NCI-H345 treated with DMSO at 0.1 percent for 48 hours (cell line): ENCODE results near the gene SMAD9.

Experiments used
- DNase-seq: peaks from one replicate; lab custom pipeline; 2025; ENCODE audit not compliant: unreplicated experiment; lab: John Stamatoyannopoulos, UW

SMAD9 gene

DNA sequence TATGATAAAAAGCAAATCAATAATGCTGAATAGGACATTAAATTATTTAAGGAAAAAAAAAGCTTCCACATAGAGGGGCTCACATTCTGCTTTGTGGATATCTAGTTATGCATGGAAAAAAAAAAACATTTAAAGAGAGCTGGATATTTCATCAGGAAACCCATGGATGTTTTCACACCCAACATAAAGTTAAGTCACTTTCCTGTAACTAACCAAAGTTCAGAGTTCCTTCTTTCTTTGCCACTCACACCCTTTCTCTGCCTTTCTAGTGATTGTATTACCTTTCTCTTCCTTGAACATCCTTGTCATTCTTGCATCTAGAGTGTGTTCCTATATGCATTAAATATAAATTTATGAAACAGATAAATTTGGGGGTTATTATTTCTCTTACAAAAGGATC lies 53.8 kb downstream of the SMAD9 start:
- DNase-seq = no peak

DNA sequence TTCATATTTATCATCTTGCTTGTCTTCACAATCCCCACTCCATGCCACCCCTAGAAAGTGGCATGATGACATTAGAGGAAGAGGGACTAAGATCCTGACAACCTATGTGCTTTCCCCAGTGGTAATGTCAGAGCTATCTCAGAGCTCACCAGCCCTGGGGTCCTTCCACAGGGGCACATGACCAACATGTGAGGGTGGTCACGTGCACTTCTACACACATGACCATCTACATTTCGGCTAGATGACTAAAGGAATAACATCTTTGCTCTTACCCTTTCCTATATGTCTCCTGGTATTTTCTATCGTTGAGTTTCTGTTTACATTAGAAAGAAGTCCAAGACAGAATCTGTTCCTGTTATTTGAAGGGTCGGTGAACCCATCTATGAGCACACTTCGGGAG lies 54.8 kb downstream of the SMAD9 start:
- DNase-seq = no peak

DNA sequence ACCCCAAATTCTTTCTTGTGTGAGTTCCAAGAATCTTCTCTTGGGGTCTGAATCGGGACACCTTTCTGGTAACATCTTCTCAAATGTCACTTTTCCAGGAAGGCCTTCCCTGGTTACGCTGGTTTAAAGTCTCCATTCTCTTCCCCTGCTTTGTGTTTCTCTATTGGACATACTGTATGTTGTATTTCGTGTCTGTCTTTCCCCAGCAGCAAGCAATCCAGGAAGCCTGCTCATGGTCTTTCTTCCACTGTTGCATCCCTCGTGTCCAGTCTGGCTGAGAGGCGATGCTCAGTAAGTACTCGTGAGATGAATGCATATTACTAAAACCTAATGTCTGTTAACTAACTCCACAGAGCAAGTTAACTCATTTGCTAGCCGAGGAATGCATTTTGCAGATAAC lies 57.3 kb downstream of the SMAD9 start:
- no peak for DNase-seq

DNA sequence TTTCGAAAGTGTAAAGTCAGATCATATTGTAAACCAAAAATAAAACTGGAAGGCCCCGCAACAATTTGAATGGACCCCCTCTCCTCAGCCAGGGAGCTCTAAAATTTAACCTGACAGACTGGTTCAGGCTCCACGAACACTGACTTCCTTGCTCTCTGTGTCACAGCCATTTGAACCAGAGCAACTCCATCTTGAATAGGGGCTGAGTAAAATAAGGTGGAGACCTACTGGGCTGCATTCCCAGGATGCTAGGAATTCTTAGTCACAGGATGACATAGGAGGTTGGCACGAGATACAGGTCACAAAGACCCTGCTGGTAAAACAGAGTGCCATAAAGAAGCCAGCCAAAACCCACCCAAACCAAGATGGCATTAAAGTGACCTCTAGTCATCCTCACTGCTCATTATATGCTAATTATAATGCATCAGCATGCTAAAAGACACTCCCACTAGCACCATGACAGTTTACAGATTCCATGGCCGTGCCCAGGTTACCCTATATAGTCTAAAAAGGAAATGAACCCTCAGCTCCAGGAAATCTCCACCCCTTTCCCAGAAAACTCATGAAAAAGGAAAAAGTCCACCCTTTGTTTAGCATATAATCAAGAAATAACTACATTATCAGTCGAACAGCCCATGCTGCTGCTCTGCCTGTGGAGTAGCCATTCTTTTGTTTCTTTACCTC lies 57.9 kb downstream of the SMAD9 start:
- DNase-seq = no peak

DNA sequence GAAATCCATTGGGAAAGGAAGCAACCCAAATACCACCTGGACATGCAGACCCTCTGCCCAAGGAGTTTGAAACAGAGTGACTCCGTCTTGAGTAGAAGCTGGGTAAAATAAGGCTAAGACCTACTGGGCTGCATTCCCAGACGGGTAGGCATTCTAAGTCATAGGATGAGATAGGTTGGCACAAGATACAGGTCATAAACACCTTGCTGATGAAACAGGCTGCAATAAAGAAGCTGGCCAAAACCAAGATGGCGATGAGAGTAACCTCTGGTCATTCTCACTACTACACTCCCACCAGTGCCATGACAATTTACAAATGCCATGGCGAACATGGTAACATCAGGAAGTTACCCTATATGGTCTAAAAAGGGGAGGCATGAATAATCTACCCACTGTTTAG lies 60.8 kb downstream of the SMAD9 start:
- DNase-seq = no peak

DNA sequence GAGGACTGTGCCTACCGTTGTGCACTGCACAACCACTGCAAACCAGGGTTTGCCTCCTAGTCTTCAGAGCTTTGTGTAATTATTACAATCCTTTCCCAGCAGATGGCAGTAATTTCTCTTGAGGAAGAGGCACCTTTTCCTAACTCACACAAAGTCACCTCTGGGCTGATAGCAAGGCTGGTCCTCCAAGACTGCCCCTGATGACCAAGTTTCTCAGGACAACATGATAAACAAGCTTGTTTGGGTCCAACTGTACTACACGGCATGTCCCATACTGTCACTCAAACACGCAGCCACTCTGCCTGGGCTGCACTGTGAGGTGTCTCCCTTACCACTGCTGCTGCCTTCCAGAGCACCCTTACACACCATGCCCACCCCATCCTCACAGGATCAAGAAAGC lies 61.7 kb downstream of the SMAD9 start:
- peak; percentile 21 for DNase-seq

DNA sequence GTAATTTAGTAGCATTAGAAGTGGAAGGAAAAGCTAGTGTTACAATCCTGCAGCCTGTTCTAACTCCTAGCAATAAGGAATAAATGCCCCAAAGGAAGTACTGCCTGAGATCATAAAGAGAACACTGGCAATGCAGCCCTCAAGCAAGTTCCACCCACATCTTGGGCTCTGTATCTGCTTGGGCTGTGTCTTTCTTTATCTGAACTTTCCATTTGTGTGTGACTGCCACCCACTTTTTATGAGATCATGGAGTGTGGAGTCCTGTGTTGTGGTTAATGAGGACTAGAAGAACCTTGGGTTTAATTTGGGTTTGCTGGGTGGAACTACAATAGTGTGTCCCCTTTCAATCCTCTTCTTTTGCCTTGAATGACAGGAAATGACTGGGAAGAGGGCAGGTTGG lies 62.8 kb downstream of the SMAD9 start:
- no peak for DNase-seq

DNA sequence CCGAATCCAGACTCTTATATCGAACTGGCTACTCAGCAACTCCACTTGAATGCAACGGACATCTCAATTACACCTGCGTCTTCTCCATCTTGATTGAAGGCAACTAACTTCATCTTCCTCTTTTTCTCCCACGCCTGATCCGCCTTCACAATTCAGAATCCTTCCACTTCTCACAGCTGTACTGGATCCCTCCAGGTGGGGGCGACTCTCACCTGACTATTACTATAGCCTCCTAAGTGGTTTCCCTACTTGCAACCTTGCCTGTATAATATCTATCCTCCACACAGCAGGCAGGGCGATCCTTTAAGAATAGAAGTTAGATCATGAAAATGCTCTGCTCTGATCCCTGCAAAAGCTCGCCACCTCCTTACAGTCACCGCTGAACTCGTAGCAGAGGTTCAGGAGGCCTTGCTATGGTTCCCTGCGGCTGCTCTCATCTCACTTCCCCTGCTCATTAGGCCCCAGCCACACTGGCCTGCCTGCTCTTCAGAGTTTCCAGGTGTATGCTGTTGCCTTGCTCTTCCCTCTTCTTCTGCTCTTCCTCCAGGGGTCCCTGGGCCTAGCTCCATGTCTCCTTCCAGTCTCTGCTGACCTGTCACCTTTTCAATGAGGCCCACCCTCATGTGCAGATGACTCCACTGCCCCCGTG lies 69.1 kb downstream of the SMAD9 start:
- DNase-seq = no peak

DNA sequence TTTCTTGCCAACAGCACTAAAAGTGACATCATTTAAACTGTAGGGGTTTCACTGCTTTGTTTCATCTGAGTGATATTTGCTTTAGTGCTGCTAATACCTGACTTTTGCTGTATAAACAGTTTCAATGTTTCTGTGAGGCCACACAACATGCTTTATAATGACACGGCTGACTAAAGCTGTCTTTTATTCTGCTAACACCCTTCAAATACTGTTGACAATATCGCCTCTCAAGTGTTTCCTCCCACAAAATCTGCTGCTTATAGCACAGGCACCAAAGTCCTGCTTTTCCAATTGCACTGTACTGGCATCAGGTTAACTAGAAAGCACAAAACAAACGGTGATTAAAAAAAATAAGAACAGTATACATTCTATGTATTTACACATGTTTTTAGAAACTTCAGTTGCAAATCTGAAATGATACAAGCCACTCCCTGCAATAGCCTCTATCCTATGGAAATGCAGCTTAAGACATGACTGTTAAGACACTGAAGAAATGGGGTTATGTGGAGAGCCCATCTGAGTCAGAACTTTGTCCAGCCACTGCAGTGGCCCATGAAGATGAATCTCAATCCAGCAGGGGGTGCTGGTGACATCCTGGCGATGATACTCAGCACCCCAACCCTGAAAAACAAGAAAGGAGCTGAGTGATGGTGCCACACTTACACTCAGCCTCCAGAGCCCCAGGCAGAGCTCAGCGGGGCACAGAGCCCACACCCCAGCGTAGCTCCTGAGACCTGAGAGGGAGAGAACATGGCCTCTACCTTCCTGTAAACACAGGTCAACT lies 71.6 kb downstream of the SMAD9 start:
- peak; percentile 9 for DNase-seq

DNA sequence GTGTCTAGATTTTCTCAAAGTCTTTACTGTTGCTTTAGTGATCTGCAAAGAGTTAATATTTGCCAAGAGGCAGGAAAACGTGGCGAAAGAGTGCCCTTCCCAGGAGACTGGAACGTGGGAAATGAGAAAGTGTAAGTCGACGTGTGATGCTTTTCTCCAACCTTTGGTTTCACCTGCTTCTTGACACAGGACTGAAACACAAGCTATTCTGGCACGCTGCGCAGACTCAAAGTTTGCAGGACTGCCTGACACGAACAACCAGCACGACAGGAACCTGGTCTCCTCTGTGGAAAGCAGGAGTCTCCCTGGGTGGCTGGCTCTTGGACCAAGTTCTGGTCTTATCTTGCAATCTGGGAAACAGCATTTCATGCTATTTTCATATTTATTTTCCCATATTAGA lies 72.4 kb downstream of the SMAD9 start:
- DNase-seq = no peak

DNA sequence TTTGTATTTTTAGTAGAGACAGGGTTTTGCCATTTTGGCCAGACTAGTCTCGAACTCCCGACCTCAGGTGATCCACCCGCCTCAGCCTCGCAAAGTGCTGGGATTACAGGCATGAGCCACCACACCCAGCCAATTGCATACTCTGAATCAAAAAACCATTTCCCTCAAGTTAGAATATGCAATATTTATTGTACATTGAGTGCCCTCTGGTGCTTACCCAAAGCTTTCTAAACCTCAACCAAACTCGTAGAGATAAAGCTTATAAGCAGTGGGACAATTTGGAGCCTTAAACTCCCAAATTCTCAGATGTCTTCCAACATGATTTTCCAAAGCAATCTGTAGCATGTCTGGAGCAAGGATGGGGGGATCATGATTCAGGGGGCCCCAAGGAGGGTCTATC lies 78.6 kb downstream of the SMAD9 start:
- DNase-seq = no peak

DNA sequence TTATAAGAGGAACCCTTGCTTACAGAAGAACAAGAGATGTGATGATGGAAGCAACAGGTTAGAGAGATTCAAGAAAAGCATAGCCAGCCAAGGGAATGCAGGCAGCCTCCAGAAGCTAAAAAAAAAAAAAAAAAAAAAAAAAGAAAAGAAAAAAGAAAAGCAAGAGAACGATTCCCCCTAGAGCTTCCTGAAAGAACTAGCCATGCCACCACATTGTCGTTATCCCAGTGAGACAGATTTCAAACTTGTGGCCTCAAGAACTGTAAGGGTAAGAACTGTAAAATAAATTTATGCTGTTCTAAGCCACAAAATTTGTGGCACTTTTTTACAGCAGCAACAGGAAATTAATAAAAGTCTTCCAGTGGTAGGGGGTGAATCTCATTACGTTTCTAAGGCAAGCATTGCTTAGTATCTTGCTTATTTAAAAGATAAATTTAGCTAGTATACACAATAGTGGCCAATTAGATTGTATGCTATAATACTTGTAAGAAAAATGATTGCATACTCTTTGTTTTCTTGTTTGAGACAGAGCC lies 79.3 kb downstream of the SMAD9 start:
- no peak for DNase-seq

DNA sequence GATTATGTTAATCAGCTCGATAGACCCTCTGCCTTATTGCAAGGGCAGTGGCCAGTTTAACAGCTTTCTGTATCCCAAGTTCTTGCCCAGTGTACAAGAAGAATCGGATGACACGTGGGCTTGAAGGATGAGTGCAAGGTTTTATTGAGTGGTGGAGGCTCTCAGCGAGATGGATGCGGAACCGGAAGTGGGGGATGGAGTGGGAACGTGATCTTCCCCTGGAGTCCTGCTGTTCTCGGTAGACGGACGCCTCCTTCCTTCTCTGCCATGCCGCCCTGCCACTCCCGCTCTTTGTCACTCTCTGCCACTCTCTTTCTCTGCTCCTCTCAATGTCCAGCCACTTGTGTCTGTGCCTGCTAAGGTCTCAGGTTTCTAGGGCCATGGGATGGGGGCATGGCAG lies 80.1 kb downstream of the SMAD9 start:
- no peak for DNase-seq

DNA sequence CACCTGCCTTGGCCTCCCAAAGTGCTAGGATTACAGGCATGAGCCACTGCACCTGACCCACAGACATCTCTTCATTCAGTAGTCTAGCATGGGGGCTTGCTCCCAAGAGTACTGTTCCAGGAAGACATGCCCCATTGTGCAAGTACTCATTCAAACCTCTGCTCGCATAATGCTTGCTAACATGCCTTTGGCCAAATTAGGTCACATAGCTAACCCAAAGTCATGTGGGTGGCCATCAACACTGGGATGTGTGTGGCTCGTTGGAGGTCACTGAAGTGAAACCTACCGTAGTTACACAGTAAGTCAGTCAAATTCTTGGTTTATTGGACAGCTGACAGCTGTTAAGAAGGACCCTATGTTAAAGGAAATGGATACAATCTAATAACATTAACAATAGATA lies 80.8 kb downstream of the SMAD9 start:
- DNase-seq = no peak

DNA sequence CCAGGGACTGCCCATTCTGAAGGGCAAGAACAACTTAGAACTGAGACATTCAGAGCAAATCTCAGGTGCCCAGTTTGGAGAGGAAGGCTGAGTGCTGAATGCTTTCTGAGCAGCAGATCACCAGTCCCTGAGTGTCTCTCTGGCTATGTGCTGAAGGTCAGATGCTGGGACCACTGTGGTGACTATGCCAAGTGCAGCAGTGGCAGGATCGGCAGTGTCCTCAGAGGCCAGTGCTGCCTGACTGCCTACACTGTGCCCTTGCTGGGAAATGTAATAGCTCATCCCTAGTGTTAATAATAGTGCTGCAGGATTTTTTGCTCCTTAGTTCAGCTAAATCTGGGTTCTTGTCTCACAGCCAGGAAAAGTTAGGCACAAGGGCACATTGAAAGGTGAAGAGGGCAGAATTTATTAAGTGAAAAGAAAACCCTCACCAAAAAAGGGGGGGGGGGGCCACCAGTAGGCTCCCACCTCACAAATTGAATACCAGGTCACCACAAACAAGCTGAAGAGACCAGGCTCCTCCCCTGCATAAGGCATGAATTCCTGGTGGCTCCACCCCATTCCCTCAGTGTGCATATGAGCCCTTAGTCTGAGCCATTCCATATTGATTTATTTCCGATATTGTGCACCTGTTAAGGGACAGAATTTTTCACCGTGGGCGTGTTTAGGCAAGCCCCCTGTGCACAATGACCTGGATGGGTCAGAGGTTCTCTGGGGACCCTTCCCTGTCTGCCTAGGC lies 82.5 kb downstream of the SMAD9 start:
- DNase-seq = no peak

DNA sequence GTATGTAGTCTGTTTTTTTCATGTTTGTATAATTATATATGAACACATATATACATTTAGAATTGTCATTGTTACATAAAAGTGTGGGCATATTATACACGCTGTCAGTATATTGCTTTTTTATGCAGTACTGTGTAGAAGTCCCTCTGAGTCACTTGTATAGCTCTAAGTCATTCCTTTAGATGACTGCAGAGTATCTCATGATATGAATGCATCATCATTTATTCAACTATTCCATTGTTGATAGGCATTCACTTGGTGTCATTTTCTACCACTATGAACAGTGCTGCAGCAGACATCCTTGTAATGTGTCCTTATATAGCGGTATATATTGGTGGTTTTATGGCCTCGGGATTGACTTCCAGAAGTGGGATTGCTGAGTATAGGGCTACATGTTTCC lies 85.7 kb downstream of the SMAD9 start:
- DNase-seq = no peak

DNA sequence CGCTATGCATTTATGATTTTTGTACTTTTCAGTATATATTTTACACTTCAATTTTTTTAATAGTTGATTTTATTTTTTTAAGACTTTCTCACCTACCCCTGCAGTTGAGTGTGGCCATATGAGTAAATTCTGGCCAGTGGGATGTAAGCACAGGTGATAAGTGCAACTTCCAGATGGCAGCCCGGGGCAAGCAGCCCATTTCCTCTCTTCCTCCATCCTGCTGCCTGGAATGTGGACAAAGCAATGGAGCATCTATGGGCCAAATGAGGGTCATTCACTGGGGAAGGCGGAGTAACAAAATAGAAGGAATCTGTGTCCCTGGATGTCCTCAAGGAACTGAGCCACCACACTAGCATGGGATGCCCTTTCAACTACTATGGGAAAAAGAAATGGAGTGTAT lies 88.7 kb downstream of the SMAD9 start:
- no peak for DNase-seq

DNA sequence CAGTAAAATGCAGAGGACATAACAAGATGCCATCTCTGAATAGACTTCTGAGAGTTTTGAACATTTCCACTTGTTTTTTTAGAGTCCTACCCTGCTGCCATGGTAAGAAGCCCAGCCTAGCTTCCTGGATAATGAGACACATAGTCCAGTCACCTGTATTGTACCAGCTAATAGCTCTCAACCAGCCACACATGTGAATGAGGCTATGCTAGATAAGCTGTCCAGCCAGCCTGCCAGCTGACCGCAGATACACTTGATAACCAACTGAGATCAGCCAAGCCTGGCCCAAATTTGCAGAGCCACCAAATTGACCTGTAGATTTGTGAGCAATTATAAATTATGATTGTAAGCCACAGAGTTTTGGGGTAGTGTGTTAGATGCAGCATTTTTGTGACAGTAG lies 90.3 kb downstream of the SMAD9 start:
- no peak for DNase-seq

DNA sequence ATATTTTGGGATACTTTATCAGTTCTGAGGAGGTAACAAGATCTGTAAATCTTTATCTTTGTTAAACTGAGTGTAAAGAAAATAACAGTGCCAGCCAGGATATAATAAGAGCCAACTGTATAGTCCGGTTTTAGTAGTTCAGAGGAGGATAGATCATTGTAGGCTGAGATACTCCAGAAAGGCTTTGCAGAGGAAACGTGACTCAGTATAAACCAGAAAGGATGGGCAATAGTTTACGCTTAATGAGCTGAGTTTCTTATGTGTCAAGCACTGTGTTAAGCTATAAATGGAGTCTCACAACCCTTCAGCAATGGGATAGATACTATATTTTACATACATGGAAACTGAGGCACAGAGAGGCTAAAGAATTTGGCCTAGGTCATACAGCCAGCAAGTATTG lies 97.3 kb downstream of the SMAD9 start:
- DNase-seq = no peak

DNA sequence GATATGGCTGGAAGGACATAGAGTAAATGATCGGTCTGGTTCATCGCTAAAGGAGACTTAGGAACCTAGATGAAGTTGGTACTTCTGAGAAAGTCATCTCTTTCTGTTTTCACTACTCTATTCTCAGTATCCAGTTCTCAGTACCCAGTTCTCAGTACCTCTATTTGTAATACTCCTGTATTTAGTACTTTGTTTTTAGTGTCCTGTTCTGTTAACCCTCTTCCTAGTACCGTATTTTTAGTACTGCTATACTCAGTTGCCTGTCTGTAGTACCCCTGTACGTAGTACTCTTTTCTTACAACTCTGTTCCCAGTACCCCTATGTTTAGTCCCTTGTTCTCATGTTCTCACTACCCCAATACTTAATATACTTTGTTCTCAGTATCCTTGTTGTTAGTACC lies 99.8 kb downstream of the SMAD9 start:
- DNase-seq = no peak

DNA sequence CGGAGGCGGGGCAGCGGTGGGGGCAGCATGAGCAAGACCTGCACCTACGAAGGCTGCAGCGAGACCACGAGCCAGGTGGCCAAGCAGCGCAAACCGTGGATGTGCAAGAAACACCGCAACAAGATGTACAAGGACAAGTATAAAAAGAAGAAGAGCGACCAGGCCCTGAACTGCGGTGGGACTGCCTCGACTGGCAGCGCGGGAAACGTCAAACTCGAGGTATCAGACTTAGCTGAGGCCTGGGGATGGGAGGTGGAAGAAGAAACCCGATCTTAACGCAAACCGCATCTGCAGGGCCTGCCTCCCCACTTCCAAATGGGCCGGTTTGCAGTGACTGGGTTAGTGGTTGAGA lies 100.3 kb downstream of the SMAD9 start:
- no peak for DNase-seq
